Adipocyte (in vitro differentiated cells): Measurements from ENCODE around the gene FBXO4.

Experiments
- DNase-seq: peaks from one replicate; pipeline ENCODE4 v3.0.0-alpha.2; 2015; ENCODE audit warnings: low read depth
- H3K27me3 ChIP-seq: replicated peaks from 2 replicates; pipeline ENCODE4 v1.7.0; 2013; ENCODE audit warnings: mild to moderate bottlenecking, low read length, moderate library complexity; ENCODE audit not compliant: control insufficient read depth, insufficient read depth
- H3K36me3 ChIP-seq: 2 replicates; pipeline ENCODE4 v1.7.0; 2013; ENCODE audit warnings: low read length, mild to moderate bottlenecking, moderate library complexity; ENCODE audit not compliant: control insufficient read depth, insufficient read depth, severe bottlenecking
- H3K4me1 ChIP-seq: 2 replicates; pipeline ENCODE4 v1.7.0; 2013; ENCODE audit warnings: mild to moderate bottlenecking, low read length, moderate library complexity; ENCODE audit not compliant: control insufficient read depth, insufficient read depth
- H3K4me3 ChIP-seq: 2 replicates; pipeline ENCODE4 v1.7.0; 2013; ENCODE audit warnings: mild to moderate bottlenecking, low read length, moderate library complexity
- H3K9ac ChIP-seq: 2 replicates; pipeline ENCODE4 v1.7.0; 2013; ENCODE audit warnings: mild to moderate bottlenecking, low read length, moderate library complexity
- H3K9me3 ChIP-seq: 2 replicates; pipeline ENCODE4 v1.7.0; 2013; ENCODE audit warnings: mild to moderate bottlenecking, low read length, moderate library complexity; ENCODE audit not compliant: control insufficient read depth

Gene FBXO4

DNA sequence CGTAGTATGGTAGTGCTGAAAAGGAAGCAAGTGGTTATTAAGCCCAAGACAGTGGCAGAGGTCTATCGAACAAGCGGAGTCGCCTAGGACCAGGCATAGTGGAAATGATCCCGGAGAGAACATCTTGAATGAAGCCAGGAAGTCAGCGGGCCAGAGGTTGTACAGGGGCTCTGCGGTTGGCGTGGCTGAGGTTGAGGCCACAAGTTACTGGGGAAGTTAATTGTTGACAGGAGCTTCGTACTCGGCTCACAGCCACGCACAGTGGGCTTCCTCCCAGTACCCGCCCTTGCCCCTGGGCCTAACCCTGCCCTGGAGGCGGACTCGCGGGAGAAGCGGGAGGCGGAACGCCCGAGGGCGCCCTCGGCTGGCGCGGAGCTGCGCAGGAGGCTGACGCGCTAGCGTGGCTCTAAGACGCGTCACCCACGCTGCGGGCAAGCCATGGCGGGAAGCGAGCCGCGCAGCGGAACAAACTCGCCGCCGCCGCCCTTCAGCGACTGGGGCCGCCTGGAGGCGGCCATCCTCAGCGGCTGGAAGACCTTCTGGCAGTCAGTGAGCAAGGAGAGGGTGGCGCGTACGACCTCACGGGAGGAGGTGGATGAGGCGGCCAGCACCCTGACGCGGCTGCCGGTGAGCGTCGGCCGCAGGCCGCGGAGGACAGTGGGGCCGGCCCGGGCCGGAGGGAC is at the start of gene FBXO4:
TSS of gene FBXO4 (plus strand) at position 410 of the 683 bp plus-strand sequence. CDS start at position 439, 29 bp downstream.
- Histone ChIP-seq H3K4me1 (peaks cover 11% of the 10 kb centered on the region), H3K4me3 (peak within 1 kb of the TSS; percentile 87), H3K27me3 (no peaks in the 10 kb centered on the region), H3K9ac (peak within 1 kb of the TSS; percentile 90), H3K9me3 (no peaks in the 10 kb centered on the region), H3K36me3 (peaks cover 18% of the 10 kb centered on the region)
- peak; percentile 96 for DNase-seq

GRCh38 chr5:41876678-41877077 is 48.4 kb upstream of the FBXO4 start:
- H3K27me3 ChIP-seq: no peaks in the 10 kb centered on the region
- H3K9me3 ChIP-seq: no peaks in the 10 kb centered on the region
- peaks cover 7% of the 10 kb centered on the region for H3K4me1 ChIP-seq
- no peak overlapping the region for H3K4me3 ChIP-seq
- no peak for DNase-seq
- no peaks in the 10 kb centered on the region for H3K36me3 ChIP-seq
- no peak overlapping the region for H3K9ac ChIP-seq

GRCh38 chr5:41877408-41877807 is 47.7 kb upstream of the FBXO4 start:
- peaks cover under 1% of the 10 kb centered on the region for H3K4me1 ChIP-seq
- no peaks in the 10 kb centered on the region for H3K36me3 ChIP-seq
- no peaks in the 10 kb centered on the region for H3K27me3 ChIP-seq

DNA sequence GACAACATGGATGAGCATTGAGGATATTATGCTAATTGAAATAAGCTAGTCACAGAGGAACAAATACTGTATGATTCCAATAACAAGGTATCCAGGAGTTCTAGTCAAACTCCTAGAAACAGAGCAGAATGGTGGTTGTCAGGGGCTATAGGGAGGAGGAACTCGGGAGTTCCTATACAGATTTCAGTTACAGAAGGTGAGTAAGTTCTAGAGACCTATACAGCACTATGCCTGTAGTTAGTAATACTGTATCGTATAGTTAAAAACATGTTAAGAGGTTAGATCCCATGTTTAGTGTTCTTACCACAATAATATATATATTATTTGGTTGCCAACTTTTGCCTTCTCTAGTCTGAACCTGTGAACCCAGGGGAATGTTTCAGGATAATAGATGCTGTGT is 46.9 kb upstream of the FBXO4 start:
- DNase-seq: no peak
- H3K4me3 ChIP-seq: no peak overlapping the region
- H3K36me3 ChIP-seq: no peaks in the 10 kb centered on the region
- no peaks in the 10 kb centered on the region for H3K9me3 ChIP-seq
- no peak overlapping the region for H3K9ac ChIP-seq
- H3K27me3 ChIP-seq: no peaks in the 10 kb centered on the region
- H3K4me1 ChIP-seq: no peaks in the 10 kb centered on the region

More at GRCh38 chr5:41877408-41877807, 47.7 kb upstream of the FBXO4 start:
- H3K9ac ChIP-seq: no peak overlapping the region
- no peaks in the 10 kb centered on the region for H3K9me3 ChIP-seq
- H3K4me3 ChIP-seq: no peak overlapping the region
- no peak for DNase-seq

DNA sequence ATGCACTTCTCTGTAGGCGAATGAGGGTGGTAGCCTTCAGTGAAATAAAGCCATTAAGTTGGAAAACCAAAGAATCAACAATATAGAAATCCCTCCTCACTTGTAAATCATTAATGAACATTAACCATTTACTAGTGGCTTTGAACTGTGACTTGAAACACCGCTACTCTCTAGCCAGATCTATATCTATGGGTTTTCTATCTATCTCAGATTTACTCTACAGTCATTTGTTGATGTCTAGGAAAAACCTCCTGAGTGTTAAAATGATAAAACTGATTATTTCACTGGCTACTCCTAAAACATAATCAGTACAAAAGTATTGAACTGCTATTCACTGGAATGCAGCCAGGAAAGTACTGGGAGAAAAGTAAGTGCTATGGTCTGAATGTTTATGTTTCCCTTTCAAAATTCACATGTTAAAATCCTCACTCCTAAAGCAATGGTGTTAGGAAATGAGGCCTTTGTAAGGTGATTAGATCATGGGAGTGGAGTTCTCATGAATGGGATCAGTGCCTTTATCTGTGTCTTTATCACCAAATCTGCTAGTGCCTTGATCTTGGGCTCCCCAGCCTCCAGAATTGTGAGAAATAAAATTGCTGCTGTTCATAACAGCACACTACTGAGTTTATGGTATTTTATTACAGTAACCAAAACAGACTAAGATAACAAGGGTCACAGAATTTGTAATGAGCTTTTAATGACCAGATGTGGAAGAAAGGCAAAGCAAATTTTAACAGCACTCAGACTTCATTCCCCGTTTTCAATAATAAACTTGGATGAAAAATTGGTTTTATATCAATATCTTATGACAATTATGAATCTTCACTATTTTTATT is 46.2 kb upstream of the FBXO4 start:
- H3K9me3 ChIP-seq: no peaks in the 10 kb centered on the region
- DNase-seq: no peak
- H3K9ac ChIP-seq: no peak overlapping the region
- H3K4me1 ChIP-seq: no peaks in the 10 kb centered on the region
- no peak overlapping the region for H3K4me3 ChIP-seq
- no peaks in the 10 kb centered on the region for H3K27me3 ChIP-seq
- no peaks in the 10 kb centered on the region for H3K36me3 ChIP-seq

DNA sequence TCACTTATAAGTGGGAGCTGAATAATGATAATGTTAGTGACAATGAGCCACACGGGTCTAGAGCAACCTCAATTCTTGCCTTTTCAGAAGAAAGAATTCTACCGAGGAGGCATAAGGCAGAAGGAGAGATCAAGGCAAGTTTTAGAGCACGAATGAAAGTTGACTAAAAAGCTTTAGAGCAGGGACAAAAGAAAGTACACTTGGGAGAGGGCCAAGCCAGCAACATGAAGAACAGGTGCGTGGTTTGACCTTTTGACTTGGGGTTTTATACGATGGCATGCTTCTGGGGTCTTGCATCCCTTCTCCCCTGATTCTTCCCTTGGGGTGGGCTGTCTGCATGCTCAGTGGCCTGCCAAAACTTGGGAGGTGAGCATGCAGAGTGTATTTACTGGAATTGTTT is 42.3 kb upstream of the FBXO4 start:
- no peak for DNase-seq

GRCh38 chr5:41883243-41883642 is 41.8 kb upstream of the FBXO4 start:
- H3K4me1 ChIP-seq: no peaks in the 10 kb centered on the region
- no peak for DNase-seq

More for the DNA sequence above, 42.3 kb upstream of the FBXO4 start:
- H3K9me3 ChIP-seq: no peaks in the 10 kb centered on the region
- H3K27me3 ChIP-seq: no peaks in the 10 kb centered on the region
- no peaks in the 10 kb centered on the region for H3K4me1 ChIP-seq
- H3K36me3 ChIP-seq: no peaks in the 10 kb centered on the region
- H3K9ac ChIP-seq: no peak overlapping the region
- no peak overlapping the region for H3K4me3 ChIP-seq

GRCh38 chr5:41883936-41884335 is 41.1 kb upstream of the FBXO4 start:
- H3K4me1 ChIP-seq: no peaks in the 10 kb centered on the region
- H3K4me3 ChIP-seq: no peak overlapping the region
- H3K27me3 ChIP-seq: no peaks in the 10 kb centered on the region
- H3K9ac ChIP-seq: no peak overlapping the region
- no peaks in the 10 kb centered on the region for H3K36me3 ChIP-seq
- no peaks in the 10 kb centered on the region for H3K9me3 ChIP-seq
- DNase-seq: peak; percentile 19

More at GRCh38 chr5:41883243-41883642, 41.8 kb upstream of the FBXO4 start:
- H3K27me3 ChIP-seq: no peaks in the 10 kb centered on the region
- no peaks in the 10 kb centered on the region for H3K9me3 ChIP-seq
- no peak overlapping the region for H3K9ac ChIP-seq
- H3K36me3 ChIP-seq: no peaks in the 10 kb centered on the region
- H3K4me3 ChIP-seq: no peak overlapping the region

DNA sequence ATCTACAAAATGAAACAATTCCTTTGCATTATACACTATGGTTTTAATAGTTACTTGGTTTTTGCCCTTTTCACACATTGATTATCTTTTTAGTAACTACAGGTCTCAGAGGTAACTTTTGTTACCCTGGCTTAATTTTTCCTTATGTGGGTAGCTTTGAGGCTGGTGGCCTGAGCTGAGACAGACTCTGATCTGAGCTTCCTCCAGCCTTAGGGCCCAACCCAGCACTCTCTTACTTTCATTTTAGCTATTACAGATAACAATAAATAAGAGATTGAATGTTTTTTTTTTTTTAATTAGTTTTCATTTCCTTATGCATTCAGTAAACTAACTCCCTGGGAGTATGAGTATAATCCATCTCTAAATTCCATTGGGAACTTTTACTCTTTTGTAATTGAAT is 39.8 kb upstream of the FBXO4 start:
- Histone ChIP-seq H3K9me3 (no peaks in the 10 kb centered on the region), H3K4me3 (no peak overlapping the region), H3K4me1 (no peaks in the 10 kb centered on the region), H3K36me3 (no peaks in the 10 kb centered on the region), H3K27me3 (no peaks in the 10 kb centered on the region), H3K9ac (no peak overlapping the region)
- no peak for DNase-seq

DNA sequence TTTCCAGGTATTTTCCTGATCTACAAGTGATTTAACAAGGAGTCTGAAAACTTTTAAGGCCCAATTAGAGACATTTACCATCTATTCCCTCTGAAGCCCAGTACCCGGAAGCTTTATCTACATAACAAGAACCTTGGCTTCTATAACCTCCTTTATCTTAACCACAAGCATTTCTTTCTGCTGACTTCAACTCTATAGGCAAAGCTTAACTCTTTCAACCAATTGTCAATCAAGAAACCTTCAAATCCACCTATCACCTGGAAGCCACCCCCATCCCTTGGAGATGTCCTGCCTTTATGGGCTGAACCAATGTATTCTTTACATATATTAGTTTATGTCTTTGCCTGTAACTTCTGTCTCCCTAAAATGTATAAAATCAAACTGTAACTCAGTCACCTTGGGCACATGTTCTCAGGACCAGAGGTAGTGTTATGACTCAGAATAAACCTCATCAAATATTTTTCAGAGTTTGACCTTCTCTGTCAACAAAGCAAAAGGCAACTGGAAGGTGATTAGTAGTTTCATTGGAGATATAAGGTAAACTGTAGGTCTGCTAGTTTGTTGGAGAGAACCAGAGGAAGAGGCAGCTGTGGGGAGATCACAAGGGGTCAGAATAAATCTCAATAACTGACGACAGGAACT is 33.9 kb upstream of the FBXO4 start:
- H3K4me3 ChIP-seq: no peak overlapping the region
- no peaks in the 10 kb centered on the region for H3K36me3 ChIP-seq
- H3K9ac ChIP-seq: no peak overlapping the region
- H3K9me3 ChIP-seq: no peaks in the 10 kb centered on the region
- peaks cover 5% of the 10 kb centered on the region for H3K27me3 ChIP-seq
- no peaks in the 10 kb centered on the region for H3K4me1 ChIP-seq
- no peak for DNase-seq

GRCh38 chr5:41892031-41892430 is 33.0 kb upstream of the FBXO4 start:
- no peaks in the 10 kb centered on the region for H3K36me3 ChIP-seq
- H3K9ac ChIP-seq: no peak overlapping the region
- no peaks in the 10 kb centered on the region for H3K9me3 ChIP-seq
- no peaks in the 10 kb centered on the region for H3K4me1 ChIP-seq
- H3K27me3 ChIP-seq: peaks cover 5% of the 10 kb centered on the region
- no peak overlapping the region for H3K4me3 ChIP-seq
- DNase-seq: no peak
